Activated CD4-positive, CD25-positive, alpha-beta regulatory T cell (primary cell): ENCODE results near the gene TMEM256.

ENCODE experiments used
- DNase-seq, 4 experiments: peaks; one replicate each; lab custom pipeline; 2025; lab: John Stamatoyannopoulos, UW

TMEM256 gene

DNA sequence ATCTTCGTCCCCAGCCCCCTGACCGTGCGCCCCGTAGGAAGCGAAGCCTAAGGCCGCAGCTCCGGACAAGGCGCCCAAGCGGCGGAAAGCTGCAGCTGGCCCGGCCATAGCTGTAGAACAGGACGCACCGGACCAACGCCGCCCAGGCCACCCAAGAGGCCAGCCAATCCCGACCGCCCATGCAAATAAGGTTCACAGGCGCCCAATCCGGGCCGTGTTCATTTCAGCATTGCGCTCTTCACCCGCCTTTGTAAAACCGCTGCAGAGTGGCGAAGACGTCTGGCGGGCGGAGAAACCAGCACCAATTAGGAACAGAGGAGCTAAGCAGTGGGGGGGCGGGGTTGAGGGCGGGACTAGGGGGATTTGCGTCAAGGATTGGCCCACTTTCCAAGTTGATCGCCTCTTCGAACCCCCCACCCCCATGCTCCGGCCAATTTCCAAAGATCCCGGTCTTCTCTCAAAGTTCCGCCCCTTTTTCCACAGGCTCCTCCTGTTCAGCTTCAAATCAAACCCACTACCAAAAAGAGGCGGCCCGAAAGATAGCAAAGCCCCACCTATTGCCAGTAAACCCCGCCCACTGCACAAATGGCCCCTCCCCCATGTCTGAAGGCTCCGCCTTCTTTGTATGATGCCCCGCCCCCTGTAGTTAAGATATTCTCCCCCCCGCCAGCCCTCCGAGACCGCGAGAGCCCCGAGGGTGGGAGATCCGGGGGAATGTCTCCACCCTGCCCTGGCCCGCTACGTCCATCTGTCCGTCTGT is at the start of gene TMEM256:
Gene TMEM256, minus strand, starts transcription at position 121 of the 760 bp plus-strand sequence. Its CDS starts 13 bp downstream, at position 108.
- peak; percentile 87 to 92 (median 88) for DNase-seq

- no peak for DNase-seq
Observed at GRCh38 chr17:7448461-7448860, 44.6 kb upstream of the TMEM256 start.

DNA sequence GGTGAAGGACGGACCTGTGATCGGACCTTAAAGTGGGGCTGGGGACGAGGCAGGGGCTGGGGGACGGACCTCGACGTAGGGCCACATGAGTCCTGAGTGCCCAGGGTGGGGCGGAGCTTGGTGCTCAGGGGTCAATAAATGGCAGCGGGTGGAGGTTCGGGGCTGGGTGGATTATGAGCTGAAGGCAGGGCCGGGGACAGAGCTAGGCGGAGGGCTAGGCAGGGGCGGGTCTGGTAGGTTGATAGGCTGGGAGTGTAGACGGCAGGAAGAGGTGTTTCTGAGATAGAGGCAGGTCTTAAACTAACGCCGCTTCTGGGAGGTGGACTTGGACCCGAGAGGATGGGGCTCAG is 41.7 kb upstream of the TMEM256 start:
- DNase-seq = peak in 1 of 4 experiments; percentile 14

DNA sequence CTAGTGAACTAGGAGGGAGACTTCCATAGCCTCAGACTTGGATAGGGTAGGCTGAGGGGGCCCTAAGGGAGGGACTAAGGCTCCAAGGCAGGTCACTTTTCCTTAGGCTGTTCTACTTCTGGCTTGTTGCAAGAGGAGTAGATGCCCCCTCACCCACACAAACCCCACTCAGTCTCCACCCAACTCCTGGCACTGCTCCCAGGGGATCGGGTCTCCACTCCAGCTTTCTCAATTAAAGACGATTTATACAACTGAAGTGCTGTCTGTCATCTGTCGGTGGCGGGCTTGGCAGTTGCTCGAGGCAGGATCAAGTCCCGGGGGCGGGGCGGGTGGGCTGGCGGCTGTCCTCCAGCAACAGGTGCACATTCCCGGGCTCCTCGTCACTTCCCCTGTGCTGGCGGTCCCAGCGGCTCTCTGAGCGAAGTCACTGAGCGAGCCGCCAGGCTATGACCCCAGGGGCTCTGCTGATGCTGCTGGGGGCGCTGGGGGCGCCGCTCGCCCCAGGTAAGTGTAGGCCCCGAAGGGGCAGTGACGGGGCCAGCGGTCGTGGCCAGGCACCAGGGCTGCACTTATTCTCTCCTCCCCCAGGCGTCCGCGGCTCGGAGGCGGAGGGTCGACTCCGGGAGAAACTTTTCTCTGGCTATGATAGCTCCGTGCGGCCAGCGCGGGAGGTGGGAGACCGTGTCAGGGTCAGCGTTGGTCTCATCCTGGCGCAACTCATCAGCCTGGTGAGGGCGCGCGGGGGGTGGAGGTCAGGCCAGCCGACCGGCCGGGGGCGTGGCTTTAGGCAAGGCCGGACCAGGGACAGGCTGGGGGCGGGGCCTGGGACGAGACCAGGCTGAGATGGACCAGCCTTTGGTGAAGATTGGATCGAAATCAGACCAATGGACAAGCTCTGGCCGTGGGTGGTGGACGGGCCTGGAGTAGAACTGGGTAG is 41.1 kb upstream of the TMEM256 start, which contains the start of gene CHRNB1:
Gene CHRNB1, plus strand, starts transcription at position 380 of the 937 bp plus-strand sequence. Its CDS starts 67 bp downstream, at position 447.
- DNase-seq = no peak

DNA sequence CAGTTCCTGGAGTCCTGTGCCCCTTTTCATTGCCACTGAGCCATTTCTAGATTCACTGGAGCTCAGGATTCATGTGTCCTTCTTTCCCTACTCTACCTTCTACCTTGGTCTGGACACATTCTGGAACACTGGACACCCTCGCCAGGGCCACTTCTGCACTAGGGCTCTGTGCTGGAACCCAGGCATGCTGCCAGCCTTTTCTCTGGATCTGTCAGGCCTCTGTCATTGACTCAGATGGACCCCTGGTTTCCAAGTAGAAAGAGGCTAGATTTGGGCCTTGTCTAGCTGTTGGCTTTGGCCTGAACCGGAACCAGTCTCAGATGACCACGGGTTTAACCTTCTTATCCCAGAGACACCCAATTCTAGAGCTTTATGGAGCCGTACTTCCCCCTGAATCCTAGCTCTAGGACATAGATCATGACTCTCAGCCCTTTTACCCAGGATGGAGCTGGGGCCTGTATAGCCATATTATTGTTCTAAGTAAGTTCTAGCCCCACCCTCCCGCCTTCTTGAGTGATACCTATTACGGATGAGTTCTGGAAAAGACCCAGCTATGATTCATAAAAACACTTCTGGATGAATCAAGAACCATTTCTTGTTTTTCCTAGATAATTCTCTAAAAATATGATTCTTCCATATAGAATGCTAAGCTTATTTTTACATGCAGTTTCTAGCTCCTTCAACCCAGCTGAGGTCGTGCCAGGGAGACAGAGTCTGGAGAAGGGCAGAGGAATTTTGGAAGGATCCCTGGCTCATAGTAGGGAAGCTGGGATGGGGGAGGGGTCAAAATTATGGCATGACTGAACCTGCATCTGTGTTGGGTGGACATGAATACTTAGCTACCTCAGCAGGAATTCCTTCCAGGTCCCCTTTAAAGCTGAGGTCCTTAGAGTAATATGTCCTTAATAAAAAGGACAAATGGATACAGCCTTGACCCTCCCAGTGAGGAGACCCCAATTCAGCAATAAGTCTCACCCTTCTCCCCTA is 39.9 kb upstream of the TMEM256 start:
- DNase-seq = no peak

- DNase-seq = no peak
Observed at GRCh38 chr17:7442142-7442541, 38.2 kb upstream of the TMEM256 start.

- DNase-seq = no peak
Observed at GRCh38 chr17:7441266-7441665, 37.4 kb upstream of the TMEM256 start.

GRCh38 chr17:7440834-7441195 is 36.9 kb upstream of the TMEM256 start:
- DNase-seq = no peak

GRCh38 chr17:7440113-7440833 is 36.4 kb upstream of the TMEM256 start:
- no peak for DNase-seq

- DNase-seq = no peak
Observed at GRCh38 chr17:7439462-7440112, 35.7 kb upstream of the TMEM256 start, which contains the start of gene FGF11. Gene FGF11 (plus strand): TSS chr17:7439512. CDS start chr17:7439621, 109 bp downstream.

DNA sequence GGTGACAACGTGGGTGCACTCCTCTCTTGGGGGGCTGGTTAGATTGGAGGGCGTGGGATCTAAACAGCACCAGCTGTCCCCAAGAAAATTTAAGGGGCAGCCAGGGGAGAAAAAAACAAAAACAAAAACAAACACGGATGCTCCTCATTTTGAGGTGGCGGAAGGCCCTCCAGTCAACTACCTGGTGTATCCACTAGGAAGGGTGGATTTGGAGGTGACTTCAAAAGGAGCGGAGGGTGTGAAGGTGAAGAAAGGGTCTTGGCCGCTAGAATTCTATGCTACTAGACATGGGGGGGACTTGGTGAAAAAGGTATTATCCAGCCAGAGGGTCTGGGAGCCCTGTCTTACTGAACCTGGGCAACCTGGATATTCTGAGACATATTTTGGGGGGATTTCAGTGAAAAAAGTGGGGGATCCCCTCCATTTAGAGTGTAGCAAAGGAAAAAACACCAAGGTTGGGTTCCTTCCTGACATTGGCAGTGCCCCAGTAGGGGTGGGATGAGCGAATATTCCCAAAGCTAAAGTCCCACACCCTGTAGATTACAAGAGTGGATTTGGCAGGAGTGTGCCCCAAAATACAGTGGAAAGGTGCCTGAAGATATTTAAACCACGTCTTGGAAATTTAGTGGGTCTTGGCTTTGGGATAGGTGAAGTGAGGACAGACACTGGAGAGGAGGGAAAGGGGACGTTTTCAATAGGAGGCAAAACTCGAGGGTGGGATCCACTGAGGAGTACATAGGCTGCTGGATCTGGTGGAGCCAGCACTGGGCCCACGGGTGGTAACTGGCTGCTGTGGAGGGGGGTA is 35.0 kb upstream of the TMEM256 start:
- DNase-seq = no peak

- DNase-seq = peak in 1 of 4 experiments; percentile 19
Observed at GRCh38 chr17:7437950-7438614, 34.2 kb upstream of the TMEM256 start.

GRCh38 chr17:7437369-7437863 is 33.5 kb upstream of the TMEM256 start:
- DNase-seq = no peak

GRCh38 chr17:7436556-7437368 is 32.9 kb upstream of the TMEM256 start:
- DNase-seq = peak; percentile 48 to 76 (median 68)

DNA sequence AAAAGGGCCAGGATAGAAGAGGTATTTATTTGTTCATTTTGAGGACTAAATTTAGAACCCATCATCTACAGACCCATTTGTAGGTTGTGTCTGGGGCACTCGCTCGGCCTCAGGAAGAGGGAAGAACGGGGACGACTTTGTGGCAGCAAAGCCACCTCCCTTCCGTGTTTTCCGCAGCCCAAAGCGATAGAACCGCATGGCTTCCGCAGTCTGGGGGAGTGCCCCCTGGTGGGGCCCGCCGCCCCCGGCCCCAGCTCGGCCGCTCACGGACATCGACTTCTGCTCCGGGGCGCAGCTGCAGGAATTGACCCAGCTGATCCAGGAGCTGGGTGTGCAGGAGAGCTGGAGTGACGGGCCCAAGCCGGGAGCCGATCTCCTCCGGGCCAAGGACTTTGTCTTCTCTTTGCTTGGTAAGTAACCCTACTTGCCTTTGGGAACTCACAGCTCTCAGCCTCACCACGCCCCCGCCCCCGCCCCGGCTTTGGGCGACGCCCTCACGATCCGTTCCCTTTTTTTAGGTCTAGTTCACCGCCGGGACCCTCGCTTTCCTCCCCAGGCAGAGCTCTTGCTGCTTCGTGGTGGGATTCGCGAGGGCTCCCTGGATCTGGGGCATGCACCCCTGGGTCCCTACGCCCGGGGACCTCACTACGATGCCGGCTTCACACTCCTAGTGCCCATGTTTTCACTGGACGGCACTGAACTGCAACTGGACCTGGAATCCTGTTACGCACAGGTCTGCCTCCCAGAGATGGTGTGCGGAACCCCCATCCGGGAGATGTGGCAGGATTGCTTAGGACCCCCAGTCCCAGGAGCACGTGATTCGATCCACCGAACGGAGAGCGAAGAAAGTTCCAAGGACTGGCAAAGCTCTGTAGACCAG is 32.0 kb upstream of the TMEM256 start:
- DNase-seq = peak in 2 of 4 experiments; percentile 35 to 51

- no peak for DNase-seq
Observed at GRCh38 chr17:7432296-7432695, 28.4 kb upstream of the TMEM256 start.

- DNase-seq = no peak
Observed at GRCh38 chr17:7431231-7431630, 27.3 kb upstream of the TMEM256 start.
